HL-60 (cell line): Measurements from ENCODE around the gene CYP2R1.
A peak's percentile ranks its signal among the peaks of the same experiment; 100 is the strongest.

ENCODE experiments used
- DNase-seq, 2 experiments: peaks; one replicate each; pipeline ENCODE4 v3.0.0-alpha.2; 2010 to 2020; ENCODE audit warnings: low read depth in 1 of 2, low spot score in 1 of 2
- H3K27ac ChIP-seq: fragments of 250-450 bp; sonication (Bioruptor Pico); replicated peaks from 2 replicates; pipeline ENCODE4 v1.5.1; 2020; ENCODE audit warnings: mild to moderate bottlenecking, moderate library complexity
- H3K27me3 ChIP-seq: fragments of 250-450 bp; sonication (Bioruptor Pico); 2 replicates; pipeline ENCODE4 v1.5.1; 2021; ENCODE audit warnings: mild to moderate bottlenecking, moderate library complexity; ENCODE audit not compliant: insufficient read depth, poor library complexity, severe bottlenecking
- H3K4me3 ChIP-seq: replicated peaks from 2 replicates; pipeline ENCODE4 v1.5.1; 2011; ENCODE audit warnings: mild to moderate bottlenecking, control low read depth, low read length; ENCODE audit not compliant: insufficient read depth
- CTCF ChIP-seq: IDR thresholded peaks from one replicate; pipeline ENCODE4 v1.5.1; 2011; ENCODE audit warnings: low read length, control low read depth, inconsistent platforms; ENCODE audit not compliant: insufficient read depth
- GABPA ChIP-seq: IDR thresholded peaks from 2 replicates; pipeline ENCODE4 v1.6.1; 2012; ENCODE audit warnings: low read depth
- POLR2AphosphoS5 ChIP-seq: IDR thresholded peaks from 2 replicates; pipeline ENCODE4 v1.6.1; 2012; ENCODE audit warnings: low read depth
- REST ChIP-seq: IDR thresholded peaks from 2 replicates; pipeline ENCODE4 v1.6.1; 2012; ENCODE audit warnings: low read depth; ENCODE audit not compliant: insufficient replicate concordance
- SPI1 ChIP-seq: IDR thresholded peaks from 2 replicates; pipeline ENCODE4 v1.6.1; 2012; ENCODE audit warnings: low read depth, mild to moderate bottlenecking, borderline replicate concordance
- long read RNA-seq: library from polyadenylated mRNA; unstranded; transcript quantifications from one replicate; pipeline ENCODE4 v2.0.0, GENCODE V29; 2020

CYP2R1 gene
- long read RNA-seq, transcript CYP2R1-201 (5 exons, 2,235 nt) = minor isoform, 10 of 46 reads
- long read RNA-seq, transcript CYP2R1-206 (5 exons, 1,882 nt) = major isoform, 11 of 46 reads
- long read RNA-seq, partial matches to known transcripts = 0 of 46 reads
- long read RNA-seq, other reads (novel, unspliced or antisense) = 23 of 46 reads

GRCh38 chr11:14892036-14892556, at the start of gene CYP2R1:
Gene CYP2R1 (minus strand): TSS chr11:14892231. CDS start chr11:14892205, 26 bp downstream.
- H3K4me3 ChIP-seq = peak within 1 kb of the TSS; percentile 79
- peak; percentile 94 to 98 for DNase-seq
- H3K27me3 ChIP-seq = no peaks in the 10 kb centered on the region
- TF ChIP-seq POLR2AphosphoS5 (no peak), CTCF (no peak), REST (no peak), SPI1 (no peak), GABPA (no peak)
- H3K27ac ChIP-seq = peak within 1 kb of the TSS; percentile 79

GRCh38 chr11:14938936-14939335, 46.9 kb upstream of the CYP2R1 start:
- Histone ChIP-seq H3K27me3 (no peaks in the 10 kb centered on the region), H3K27ac (no peak overlapping the region), H3K4me3 (no peak overlapping the region)
- TF ChIP-seq CTCF (no peak), POLR2AphosphoS5 (no peak), SPI1 (no peak), GABPA (no peak), REST (no peak)
- no peak for DNase-seq

GRCh38 chr11:14934641-14935351, 42.8 kb upstream of the CYP2R1 start:
- TF ChIP-seq GABPA (no peak), CTCF (no peak), POLR2AphosphoS5 (no peak)
- DNase-seq = no peak

More at GRCh38 chr11:14934641-14935351, 42.8 kb upstream of the CYP2R1 start:
- Histone ChIP-seq H3K27ac (no peak overlapping the region), H3K4me3 (no peak overlapping the region), H3K27me3 (no peaks in the 10 kb centered on the region)
